IMR-90 (cell line): ENCODE data around the gene CYP4A11. TPM values are rescaled to one million over a fixed set of nuclear protein-coding genes. Genes with fewer than 3 reads are reported as not detected.

Experiments used
- ATAC-seq: fragments of 200-7000 bp; cut with Tn5 transposase; 2 replicates; pipeline ENCODE4 v1.9.1; 2020; ENCODE audit warnings: low read depth, mild to moderate bottlenecking, moderate library complexity
- BruUV-seq: library from RNA; stranded (reverse); fragments of 400-500 nt; replicated peaks from 2 replicates; lab custom pipeline; 2021; lab: Mats Ljungman, UMichigan
- CTCF ChIA-PET: fragments of 300-600 bp; formaldehyde crosslinking; extraction: SDS; loops from one replicate; lab custom pipeline; 2021; ENCODE audit warnings: antibody characterized with exemption; lab: Yijun Ruan, JAX
- POLR2A ChIA-PET: fragments of 300-600 bp; sonication (Branson Sonifier 250); formaldehyde crosslinking; loops from one replicate; lab custom pipeline; 2022; ENCODE audit warnings: antibody characterized with exemption; ENCODE audit not compliant: unreplicated experiment; lab: Charles Lee
- DNase-seq: peaks from one replicate; pipeline ENCODE4 v3.0.0; 2013
- H2AFZ ChIP-seq: replicated peaks from 2 replicates; pipeline ENCODE3; 2013; ENCODE audit warnings: low read length, mild to moderate bottlenecking; ENCODE audit not compliant: poor library complexity
- H2AK5ac ChIP-seq: 2 replicates; pipeline ENCODE4 v1.6.1; 2013; ENCODE audit warnings: low read depth, low read length, inconsistent platforms
- H2AK9ac ChIP-seq: replicated peaks from 2 replicates; pipeline ENCODE3; 2013; ENCODE audit warnings: mild to moderate bottlenecking, low read depth, low read length, moderate library complexity; ENCODE audit not compliant: poor library complexity
- H2BK120ac ChIP-seq: 2 replicates; pipeline ENCODE4 v1.6.1; 2013; ENCODE audit warnings: low read depth, low read length, inconsistent platforms
- H2BK15ac ChIP-seq: 3 replicates; pipeline ENCODE4 v1.6.1; 2013; ENCODE audit warnings: low read depth, low read length, inconsistent platforms
- H2BK20ac ChIP-seq: 2 replicates; pipeline ENCODE4 v1.6.1; 2013; ENCODE audit warnings: low read depth, mild to moderate bottlenecking, inconsistent platforms, low read length, moderate library complexity
- H2BK5ac ChIP-seq: 2 replicates; pipeline ENCODE4 v1.6.1; 2013; ENCODE audit warnings: mild to moderate bottlenecking, low read depth, low read length, inconsistent platforms; ENCODE audit not compliant: poor library complexity, severe bottlenecking
- H3K14ac ChIP-seq: replicated peaks from 2 replicates; pipeline ENCODE4 v1.6.1; 2013; ENCODE audit warnings: low read depth, low read length, inconsistent platforms
- H3K18ac ChIP-seq: 2 replicates; pipeline ENCODE4 v1.6.1; 2013; ENCODE audit warnings: low read depth, low read length, control low read depth
- H3K23ac ChIP-seq: 2 replicates; pipeline ENCODE4 v1.6.1; 2013; ENCODE audit warnings: low read depth, low read length, inconsistent platforms
- H3K27ac ChIP-seq: 2 replicates; pipeline ENCODE4 v1.5.1; 2013; ENCODE audit warnings: mild to moderate bottlenecking, control low read depth, low read length; ENCODE audit not compliant: insufficient read depth
- H3K27me3 ChIP-seq: 2 replicates; pipeline ENCODE4 v1.6.1; 2013; ENCODE audit warnings: low read length; ENCODE audit not compliant: control insufficient read depth, insufficient read depth
- H3K36me3 ChIP-seq: 2 replicates; pipeline ENCODE4 v1.6.1; 2013; ENCODE audit warnings: low read length, mixed read lengths; ENCODE audit not compliant: control insufficient read depth, insufficient read depth
- H3K4ac ChIP-seq: 2 replicates; pipeline ENCODE4 v1.6.1; 2013; ENCODE audit warnings: low read depth, low read length, inconsistent platforms
- H3K4me1 ChIP-seq: 2 replicates; pipeline ENCODE4 v1.6.1; 2013; ENCODE audit warnings: low read length, mixed read lengths; ENCODE audit not compliant: control insufficient read depth, insufficient read depth
- H3K4me2 ChIP-seq: 2 replicates; pipeline ENCODE4 v1.6.1; 2013; ENCODE audit warnings: low read depth, mild to moderate bottlenecking, control low read depth, low read length, moderate library complexity
- H3K4me3 ChIP-seq: 2 replicates; pipeline ENCODE4 v1.5.1; 2013; ENCODE audit warnings: low read depth, mild to moderate bottlenecking, control low read depth, low read length, moderate library complexity; ENCODE audit not compliant: insufficient read depth
- H3K56ac ChIP-seq: 2 replicates; pipeline ENCODE4 v1.6.1; 2013; ENCODE audit warnings: low read length, inconsistent platforms; ENCODE audit not compliant: insufficient read depth; ENCODE audit errors: extremely low read depth
- H3K79me1 ChIP-seq, 2 experiments: 2 replicates each; pipeline ENCODE4 v1.6.1; 2013; ENCODE audit warnings: low read length in 2 of 2, inconsistent platforms in 1 of 2, low read depth in 1 of 2
- H3K9ac ChIP-seq: 2 replicates; pipeline ENCODE4 v1.6.1; 2013; ENCODE audit warnings: low read depth, low read length, control low read depth
- H3K9me1 ChIP-seq: 2 replicates; pipeline ENCODE4 v1.6.1; 2013; ENCODE audit warnings: low read length, inconsistent platforms; ENCODE audit not compliant: insufficient read depth
- H3K9me3 ChIP-seq: 2 replicates; pipeline ENCODE4 v1.6.1; 2013; ENCODE audit warnings: low read length; ENCODE audit not compliant: control insufficient read depth, insufficient read depth
- H4K20me1 ChIP-seq: 2 replicates; pipeline ENCODE4 v1.6.1; 2013; ENCODE audit warnings: low read length, inconsistent platforms; ENCODE audit not compliant: insufficient read depth
- H4K5ac ChIP-seq: 2 replicates; pipeline ENCODE4 v1.6.1; 2013; ENCODE audit warnings: mild to moderate bottlenecking, low read depth, low read length, control low read depth
- H4K8ac ChIP-seq, 2 experiments: 2 replicates each; pipeline ENCODE4 v1.6.1; 2013; ENCODE audit warnings: low read depth in 2 of 2, low read length in 2 of 2, control low read depth in 1 of 2, inconsistent platforms in 1 of 2
- H4K91ac ChIP-seq: 2 replicates; pipeline ENCODE4 v1.6.1; 2013; ENCODE audit warnings: low read depth, low read length, inconsistent platforms; ENCODE audit not compliant: insufficient read depth
- ELK1 ChIP-seq: fragments of 150-350 bp; IDR thresholded peaks from 2 replicates; pipeline ENCODE4 v1.6.1; 2016; ENCODE audit warnings: low read depth, mild to moderate bottlenecking, low read length, moderate library complexity, borderline replicate concordance
- MAZ ChIP-seq: IDR thresholded peaks from 2 replicates; pipeline ENCODE4 v1.6.1; 2012; ENCODE audit warnings: low read depth, mild to moderate bottlenecking, low read length, improper control_type of control experiment, moderate library complexity, borderline replicate concordance
- NFE2L2 ChIP-seq: fragments of 150-350 bp; IDR thresholded peaks from 2 replicates; pipeline ENCODE4 v1.6.1; 2016; ENCODE audit warnings: low read depth, mild to moderate bottlenecking, low read length
- POLR2A ChIP-seq: IDR thresholded peaks from 2 replicates; pipeline ENCODE4 v1.6.1; 2012; ENCODE audit warnings: mild to moderate bottlenecking, low read depth, low read length
- RCOR1 ChIP-seq: IDR thresholded peaks from 2 replicates; pipeline ENCODE4 v1.6.1; 2012; ENCODE audit warnings: mild to moderate bottlenecking, low read length, improper control_type of control experiment; ENCODE audit not compliant: insufficient replicate concordance
- RFX5 ChIP-seq: IDR thresholded peaks from 2 replicates; pipeline ENCODE4 v1.8.0; 2012; ENCODE audit warnings: low read depth, mild to moderate bottlenecking, low read length, moderate library complexity
- WGBS, 2 experiments: methylation state at CpG; one replicate each; pipeline versions ENCODE4 v1.1.5 to v1.1.7; 2013; ENCODE audit warnings: missing lambda C conversion rate in 2 of 2; ENCODE audit not compliant: insufficient read length in 1 of 2; ENCODE audit errors: extremely low coverage in 2 of 2; 5-methylcytosine and 5-hydroxymethylcytosine counted together
- dilution Hi-C: fragments of 300-500 bp; cut with HindIII; formaldehyde crosslinking; loops from one replicate; pipeline ENCODE4 v1.14.3; 2018; ENCODE audit warnings: low sequenced_read_pairs; ENCODE audit not compliant: unreplicated experiment
- in situ Hi-C: fragments of 300-500 bp; cut with MboI; formaldehyde crosslinking; loops from 3 replicates; pipeline ENCODE4 v1.14.3; 2019; ENCODE audit warnings: low sequenced_read_pairs, inconsistent platforms, mixed read lengths
- intact Hi-C: fragments of 100-400 bp; cut with micrococcal nuclease; formaldehyde crosslinking; loops from 2 replicates; pipeline ENCODE4 v1.10.0; 2022
- polyA plus RNA-seq, 3 experiments: library from polyadenylated mRNA; depleted of rRNA; stranded (reverse); fragments of >200 nt; gene quantifications; 2 replicates each; pipeline ENCODE4 v1.2.3, GENCODE V29; 2012; ENCODE audit warnings: low replicate concordance in 1 of 3
- total RNA-seq: library from RNA; depleted of rRNA; stranded (reverse); fragments of >200 nt; gene quantifications from 2 replicates; pipeline ENCODE4 v1.2.3, GENCODE V29; 2012
- TF ChIP-seq, protein P1 (sequence below): fragments of 150-350 bp; IDR thresholded peaks from 2 replicates; pipeline ENCODE4 v1.6.1; 2017; ENCODE audit warnings: mild to moderate bottlenecking, antibody characterized with exemption, low read length, low read depth

The CYP4A11 gene
- total and polyA plus RNA-seq, 2 of the 4 experiments (the other 2 are of a cell fraction) = not detected

DNA sequence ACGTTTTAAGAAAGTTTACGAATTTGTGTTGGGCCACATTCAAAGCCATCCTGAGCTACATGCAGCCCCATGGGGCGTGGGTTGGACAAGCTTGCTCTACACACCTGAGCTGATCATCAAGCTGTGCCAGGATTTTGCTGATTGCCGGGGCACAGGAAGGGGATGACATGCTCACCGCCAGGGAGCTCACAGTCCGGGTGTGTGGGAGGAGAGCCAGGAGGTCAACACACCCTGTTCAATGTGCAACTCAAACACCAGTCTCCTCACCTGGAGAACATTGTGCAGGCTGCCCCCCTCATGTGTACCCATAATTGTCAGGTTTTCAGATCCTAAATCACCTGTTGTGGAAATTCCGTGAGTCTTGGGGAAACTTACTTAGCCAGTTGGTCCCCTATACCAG is 969 bp downstream of the CYP4A11 start:
- H3K36me3 ChIP-seq = no peaks in the 10 kb centered on the region
- H4K5ac ChIP-seq = no peak overlapping the region
- H2BK15ac ChIP-seq = no peak overlapping the region
- dilution Hi-C loops (no loop called here), in situ Hi-C loops (no loop called here), intact Hi-C loops (no loop called here)
- no peak overlapping the region for H2BK120ac ChIP-seq
- TF ChIP-seq RCOR1 = no peak
- no peak for TF ChIP-seq NFE2L2
- TF ChIP-seq ELK1 = no peak
- TF ChIP-seq MAZ = no peak
- TF ChIP-seq, protein P1, sequence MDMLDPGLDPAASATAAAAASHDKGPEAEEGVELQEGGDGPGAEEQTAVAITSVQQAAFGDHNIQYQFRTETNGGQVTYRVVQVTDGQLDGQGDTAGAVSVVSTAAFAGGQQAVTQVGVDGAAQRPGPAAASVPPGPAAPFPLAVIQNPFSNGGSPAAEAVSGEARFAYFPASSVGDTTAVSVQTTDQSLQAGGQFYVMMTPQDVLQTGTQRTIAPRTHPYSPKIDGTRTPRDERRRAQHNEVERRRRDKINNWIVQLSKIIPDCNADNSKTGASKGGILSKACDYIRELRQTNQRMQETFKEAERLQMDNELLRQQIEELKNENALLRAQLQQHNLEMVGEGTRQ = no peak
- no peak for TF ChIP-seq RFX5
- TF ChIP-seq POLR2A = no peak
- H3K4me1 ChIP-seq = no peaks in the 10 kb centered on the region
- no peak overlapping the region for H3K9ac ChIP-seq
- POLR2A ChIA-PET = no interaction called here
- no peak overlapping the region for H2BK5ac ChIP-seq
- no peak overlapping the region for H4K8ac ChIP-seq
- no peak overlapping the region for H3K56ac ChIP-seq
- no peak overlapping the region for H2AK9ac ChIP-seq
- BruUV-seq = no TSS peak
- H3K23ac ChIP-seq = no peak overlapping the region
- no peak overlapping the region for H3K14ac ChIP-seq
- no peaks in the 10 kb centered on the region for H3K79me1 ChIP-seq
- 60% methylated on average over 1 of the region's 7 CpGs; no CpG with 5 or more reads in 1 of the 2 experiments for WGBS, 2 experiments
- H3K4ac ChIP-seq = no peak overlapping the region
- H4K91ac ChIP-seq = no peak overlapping the region
- H3K27ac ChIP-seq = no peak overlapping the region
- H3K4me2 ChIP-seq = no peak overlapping the region
- no peak overlapping the region for H2AFZ ChIP-seq
- no peak overlapping the region for H2AK5ac ChIP-seq
- DNase-seq = no peak
- no peaks in the 10 kb centered on the region for H3K9me1 ChIP-seq
- H3K18ac ChIP-seq = no peak overlapping the region
- CTCF ChIA-PET = no interaction called here
- H4K20me1 ChIP-seq = no peaks in the 10 kb centered on the region
- no peaks in the 10 kb centered on the region for H3K27me3 ChIP-seq
- H2BK20ac ChIP-seq = no peak overlapping the region
- H3K9me3 ChIP-seq = peaks cover 8% of the 10 kb centered on the region; the same call in 1 of the 2 replicates
- no peak for ATAC-seq
- H3K4me3 ChIP-seq = no peak overlapping the region
